GM10248 (cell line): ENCODE results near the gene NSMF.
"Not testable (repeated sequence)": the region's sequence is repeated elsewhere in the genome, so short reads cannot be mapped to it uniquely, and the experiment has no call there.

Experiments
- CTCF ChIA-PET: fragments of 300-600 bp; sonication (Branson Sonifier 250); formaldehyde crosslinking; extraction: SDS; loops from one replicate; lab custom pipeline; 2021; ENCODE audit warnings: antibody characterized with exemption; lab: Yijun Ruan, JAX
- POLR2A ChIA-PET: fragments of 350-650 bp; sonication (Branson Sonifier 250); formaldehyde crosslinking; extraction: SDS; loops from one replicate; lab custom pipeline; 2020; ENCODE audit warnings: antibody characterized with exemption; lab: Yijun Ruan, JAX
- DNase-seq: peaks from one replicate; pipeline ENCODE4 v3.0.0; 2012; ENCODE audit errors: extremely low spot score
- TF ChIP-seq, protein P1 (sequence below): IDR thresholded peaks from 2 replicates; pipeline ENCODE4 v1.5.1; 2012; ENCODE audit warnings: mild to moderate bottlenecking, low read depth; ENCODE audit errors: extremely low read depth, missing control alignments, control extremely low read depth

The NSMF gene

DNA sequence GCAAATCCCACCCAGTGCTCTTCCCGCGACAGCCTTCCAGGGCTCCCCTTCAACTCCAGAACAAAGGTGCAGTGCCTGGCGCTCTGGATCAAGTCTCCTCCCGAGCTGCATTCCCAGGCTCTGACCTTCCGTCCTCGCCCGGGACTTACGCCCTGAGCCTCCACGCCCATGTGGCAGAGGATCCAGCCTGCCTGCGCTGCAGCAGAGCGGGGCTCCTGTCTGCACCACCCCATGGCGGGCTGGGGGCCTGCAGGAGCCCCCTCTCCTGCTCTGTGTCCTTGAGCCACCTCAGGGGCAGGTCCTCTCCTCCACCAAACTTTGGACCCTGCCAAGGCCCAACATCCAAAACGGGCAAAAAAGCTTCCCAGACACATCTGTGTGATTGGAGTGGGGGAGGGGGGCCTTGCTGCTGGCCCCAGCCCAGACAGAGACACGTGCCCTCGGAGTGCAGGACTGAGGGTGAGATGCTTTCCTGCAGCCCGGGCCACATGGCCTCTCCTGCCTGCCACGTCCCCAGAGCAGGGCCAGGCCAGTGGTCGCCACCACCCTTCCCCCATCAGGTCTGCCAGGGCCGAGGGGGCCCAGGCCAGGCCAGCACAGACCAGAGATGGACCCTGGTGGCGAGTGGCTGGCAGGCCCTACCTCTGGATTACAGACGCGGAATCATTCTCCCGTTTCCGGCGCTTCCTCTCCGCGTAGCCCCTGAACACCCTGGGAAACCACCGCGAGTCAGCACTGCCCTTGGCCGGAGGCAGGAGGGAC lies 4.4 kb downstream of the NSMF start:
- ChIA-PET CTCF (interaction anchor here (0.9 to 1.0 kb wide), 2 partner anchors 9 to 153 kb away, joined by 3 read pairs; partner anchors contain the start of gene NRARP), POLR2A (no interaction called here)
- no peak for DNase-seq

DNA sequence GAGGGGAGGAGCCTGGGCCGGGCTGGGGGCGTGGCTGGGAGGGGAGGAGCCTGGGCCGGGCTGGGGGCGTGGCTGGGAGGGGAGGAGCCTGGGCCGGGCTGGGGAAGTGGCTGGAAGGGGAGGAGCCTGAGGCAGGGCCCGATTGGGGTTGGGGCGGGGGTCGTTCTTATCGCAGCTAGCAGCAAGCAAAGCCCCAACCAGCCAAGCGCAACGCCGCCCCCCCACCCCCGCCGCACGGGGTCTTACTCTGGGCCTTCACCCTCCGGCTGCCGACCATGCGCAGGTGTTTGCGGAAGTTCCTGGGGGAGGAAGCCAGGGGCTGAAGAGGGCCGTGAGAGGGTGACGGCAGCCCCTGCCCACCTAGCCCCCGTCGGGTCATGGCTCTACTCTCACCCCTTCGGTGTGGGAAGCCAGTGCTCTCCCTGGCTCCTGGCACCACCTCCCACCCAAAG lies 5.0 kb downstream of the NSMF start:
- TF ChIP-seq, protein P1, sequence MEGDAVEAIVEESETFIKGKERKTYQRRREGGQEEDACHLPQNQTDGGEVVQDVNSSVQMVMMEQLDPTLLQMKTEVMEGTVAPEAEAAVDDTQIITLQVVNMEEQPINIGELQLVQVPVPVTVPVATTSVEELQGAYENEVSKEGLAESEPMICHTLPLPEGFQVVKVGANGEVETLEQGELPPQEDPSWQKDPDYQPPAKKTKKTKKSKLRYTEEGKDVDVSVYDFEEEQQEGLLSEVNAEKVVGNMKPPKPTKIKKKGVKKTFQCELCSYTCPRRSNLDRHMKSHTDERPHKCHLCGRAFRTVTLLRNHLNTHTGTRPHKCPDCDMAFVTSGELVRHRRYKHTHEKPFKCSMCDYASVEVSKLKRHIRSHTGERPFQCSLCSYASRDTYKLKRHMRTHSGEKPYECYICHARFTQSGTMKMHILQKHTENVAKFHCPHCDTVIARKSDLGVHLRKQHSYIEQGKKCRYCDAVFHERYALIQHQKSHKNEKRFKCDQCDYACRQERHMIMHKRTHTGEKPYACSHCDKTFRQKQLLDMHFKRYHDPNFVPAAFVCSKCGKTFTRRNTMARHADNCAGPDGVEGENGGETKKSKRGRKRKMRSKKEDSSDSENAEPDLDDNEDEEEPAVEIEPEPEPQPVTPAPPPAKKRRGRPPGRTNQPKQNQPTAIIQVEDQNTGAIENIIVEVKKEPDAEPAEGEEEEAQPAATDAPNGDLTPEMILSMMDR = no peak
- CTCF ChIA-PET = no interaction called here
- POLR2A ChIA-PET = no interaction called here

More for the DNA sequence above, 4.4 kb downstream of the NSMF start:
- TF ChIP-seq, protein P1 = no peak

GRCh38 chr9:137453643-137454081 lies 5.5 kb downstream of the NSMF start:
- ChIA-PET POLR2A (no interaction called here), CTCF (interaction anchor here (1.7 kb wide), 1 partner anchor 30 kb away, joined by 6 read pairs; the partner anchor contains the start of genes EXD3 and NOXA1)
- TF ChIP-seq, protein P1 = no peak
- DNase-seq = peak; percentile 89

More for the DNA sequence above, 5.0 kb downstream of the NSMF start:
- DNase-seq = peak; percentile 64

GRCh38 chr9:137452761-137453642 lies 6.1 kb downstream of the NSMF start:
- CTCF ChIA-PET = interaction anchor here (1.7 kb wide), 1 partner anchor 30 kb away, joined by 6 read pairs; the partner anchor contains the start of genes EXD3 and NOXA1
- TF ChIP-seq, protein P1 = no peak
- no peak for DNase-seq
- POLR2A ChIA-PET = no interaction called here

- POLR2A ChIA-PET = no interaction called here
These were observed 7.0 kb downstream of the NSMF start for GRCh38 chr9:137452006-137452760.

DNA sequence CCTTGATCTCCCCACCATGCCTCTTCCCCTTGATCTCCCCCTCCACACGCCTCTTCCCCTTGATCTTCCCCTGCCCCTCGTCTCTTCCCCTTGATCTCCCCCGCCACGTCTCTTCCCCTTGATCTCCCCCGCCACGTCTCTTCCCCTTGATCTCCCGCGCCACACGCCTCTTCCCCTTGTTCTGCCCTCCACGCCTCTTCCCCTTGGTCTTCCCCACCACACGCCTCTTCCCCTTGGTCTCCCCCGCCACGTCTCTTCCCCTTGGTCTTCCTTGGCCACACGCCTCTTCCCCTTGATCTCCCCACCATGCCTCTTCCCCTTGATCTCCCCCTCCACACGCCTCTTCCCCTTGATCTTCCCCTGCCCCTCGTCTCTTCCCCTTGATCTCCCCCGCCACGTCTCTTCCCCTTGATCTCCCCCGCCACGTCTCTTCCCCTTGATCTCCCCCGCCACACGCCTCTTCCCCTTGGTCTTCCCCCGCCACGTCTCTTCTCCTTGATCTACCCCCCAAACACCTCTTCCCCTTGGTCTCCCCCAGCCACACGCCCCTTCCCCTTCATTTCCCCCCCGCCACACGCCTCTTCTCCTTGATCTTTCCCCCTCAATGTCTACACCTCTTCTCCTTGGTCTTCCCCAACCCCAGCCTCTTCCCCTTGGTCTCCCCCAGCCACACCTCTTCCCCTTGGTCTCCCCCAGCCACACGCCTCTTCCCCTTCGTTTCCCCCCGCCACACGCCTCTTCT lies 7.7 kb downstream of the NSMF start:
- POLR2A ChIA-PET, DNase-seq: not testable (repeated sequence)
- CTCF ChIA-PET = interaction anchor here (1.7 kb wide), 1 partner anchor 28 kb away, joined by 6 read pairs; the partner anchor contains the start of genes EXD3 and NOXA1

More at GRCh38 chr9:137452006-137452760, 7.0 kb downstream of the NSMF start:
- TF ChIP-seq, protein P1 = no peak
- CTCF ChIA-PET = interaction anchor here (1.7 kb wide), 1 partner anchor 29 kb away, joined by 6 read pairs; the partner anchor contains the start of genes EXD3 and NOXA1
- no peak for DNase-seq

- POLR2A ChIA-PET, DNase-seq: not testable (repeated sequence)
- CTCF ChIA-PET = interaction anchor here (0.8 kb wide), 1 partner anchor 28 kb away, joined by 3 read pairs; the partner anchor contains the start of gene EXD3
These were observed 8.5 kb downstream of the NSMF start for GRCh38 chr9:137450539-137451222.
